Stomach (tissue), 4 donors: ENCODE data around the gene ANGPTL7.

Experiments
- EP300 ChIP-seq: sonication (generic); formaldehyde crosslinking; IDR thresholded peaks from one replicate; pipeline ENCODE4 v1.6.1; 2017; ENCODE audit warnings: antibody characterized with exemption
- POLR2A ChIP-seq, 4 donors: fragments of 450-650 bp; IDR thresholded peaks; one replicate each; pipeline ENCODE4 v1.6.1; 2016; ENCODE audit warnings: antibody characterized with exemption in 4 of 4, control low read depth in 2 of 4, mild to moderate bottlenecking in 1 of 4, moderate library complexity in 1 of 4
- POLR2AphosphoS5 ChIP-seq, 3 donors: sonication (generic); formaldehyde crosslinking; IDR thresholded peaks; one replicate each; pipeline ENCODE4 v1.6.1; 2016; ENCODE audit warnings: antibody characterized with exemption in 3 of 3
- TF ChIP-seq, protein P1 (sequence below), 7 experiments: fragments of 450-650 bp in 4 of 7; fragments of 200-600 bp in 3 of 7; sonication (generic) in 3 of 7; IDR thresholded peaks; one replicate each; pipeline ENCODE4 v1.5.1; 2016 to 2019; ENCODE audit warnings: antibody characterized with exemption in 7 of 7, control low read depth in 2 of 7, mild to moderate bottlenecking in 1 of 7

DNA sequence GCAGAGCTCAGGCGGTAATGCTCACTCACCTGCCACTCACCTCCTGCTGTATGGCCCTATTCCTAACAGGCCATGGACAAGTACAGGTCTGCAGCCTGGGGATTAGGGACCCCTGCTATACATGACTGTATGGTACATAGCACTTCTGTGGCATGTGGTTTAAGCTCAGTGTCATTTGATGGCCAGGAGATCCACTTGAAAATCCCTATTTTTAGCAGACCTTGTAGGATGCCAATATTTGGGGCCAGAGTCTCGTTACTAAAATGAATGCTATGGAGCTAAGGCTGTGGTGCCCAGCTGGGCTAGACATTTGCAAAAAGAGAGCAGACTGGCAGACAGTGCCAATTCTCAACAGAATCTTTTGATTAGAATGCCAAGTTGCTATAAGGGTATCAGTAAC, 1.7 kb upstream of the ANGPTL7 start:
- TF ChIP-seq, protein P1, sequence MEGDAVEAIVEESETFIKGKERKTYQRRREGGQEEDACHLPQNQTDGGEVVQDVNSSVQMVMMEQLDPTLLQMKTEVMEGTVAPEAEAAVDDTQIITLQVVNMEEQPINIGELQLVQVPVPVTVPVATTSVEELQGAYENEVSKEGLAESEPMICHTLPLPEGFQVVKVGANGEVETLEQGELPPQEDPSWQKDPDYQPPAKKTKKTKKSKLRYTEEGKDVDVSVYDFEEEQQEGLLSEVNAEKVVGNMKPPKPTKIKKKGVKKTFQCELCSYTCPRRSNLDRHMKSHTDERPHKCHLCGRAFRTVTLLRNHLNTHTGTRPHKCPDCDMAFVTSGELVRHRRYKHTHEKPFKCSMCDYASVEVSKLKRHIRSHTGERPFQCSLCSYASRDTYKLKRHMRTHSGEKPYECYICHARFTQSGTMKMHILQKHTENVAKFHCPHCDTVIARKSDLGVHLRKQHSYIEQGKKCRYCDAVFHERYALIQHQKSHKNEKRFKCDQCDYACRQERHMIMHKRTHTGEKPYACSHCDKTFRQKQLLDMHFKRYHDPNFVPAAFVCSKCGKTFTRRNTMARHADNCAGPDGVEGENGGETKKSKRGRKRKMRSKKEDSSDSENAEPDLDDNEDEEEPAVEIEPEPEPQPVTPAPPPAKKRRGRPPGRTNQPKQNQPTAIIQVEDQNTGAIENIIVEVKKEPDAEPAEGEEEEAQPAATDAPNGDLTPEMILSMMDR (IDR thresholded peaks at IDR 0.05): no peak
- TF ChIP-seq POLR2A (IDR thresholded peaks at IDR 0.05) (no peak), POLR2AphosphoS5 (IDR thresholded peaks at IDR 0.05) (no peak), EP300 (no peak)
